ENCODE data around the gene SMIM15. TPM values are rescaled to one million over a fixed set of nuclear protein-coding genes. Genes with fewer than 3 reads are reported as not detected.

SMIM15 gene
- polyA plus RNA-seq, 1 experiment: 30.4 TPM

DNA sequence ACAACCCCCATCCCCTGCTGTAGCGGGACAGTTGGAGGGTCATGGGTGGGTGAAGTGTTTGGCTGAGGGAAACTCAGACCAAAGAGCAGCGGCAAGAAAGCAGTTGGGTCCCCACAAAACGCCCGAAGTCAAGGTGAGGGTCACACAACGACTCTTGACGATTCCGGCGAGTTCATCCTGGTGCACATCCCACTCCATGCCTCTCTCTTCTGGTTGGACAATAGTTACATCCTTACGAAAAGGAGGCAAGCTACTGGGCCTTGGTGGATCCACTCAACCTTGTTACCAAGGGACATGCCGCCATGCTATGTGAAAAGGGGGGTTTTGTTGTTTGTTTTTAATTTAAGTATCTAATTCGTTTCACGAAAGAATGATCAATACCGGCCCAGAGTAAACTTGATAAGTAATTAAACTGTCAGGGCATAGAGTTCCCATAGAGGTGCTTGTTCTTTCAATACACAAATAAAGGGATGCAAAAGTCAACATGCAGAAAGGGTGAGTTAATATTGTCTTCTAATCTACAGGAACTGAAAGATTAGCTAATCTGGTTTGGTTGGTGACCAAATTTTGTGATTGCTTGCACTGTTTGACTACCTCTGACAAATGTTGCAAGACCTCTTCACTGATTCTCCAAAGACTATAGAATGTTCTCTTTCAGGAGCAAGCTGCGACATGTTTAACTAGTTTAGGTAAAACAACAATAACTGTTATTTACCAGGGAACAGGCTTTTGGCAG, 732 bp upstream of the SMIM15 start:
- POLR2A ChIA-PET: no interaction called here
- no peaks in the 10 kb centered on the region for H3K27me3 ChIP-seq (ENCODE audit: control insufficient read depth, insufficient read depth, low read length)
- CTCF ChIA-PET: interaction anchor here (0.5 to 1.1 kb wide), 3 partner anchors 9 to 1188 kb away, joined by 3 read pairs; no protein-coding TSS in a partner anchor
- TF ChIP-seq, protein P1, sequence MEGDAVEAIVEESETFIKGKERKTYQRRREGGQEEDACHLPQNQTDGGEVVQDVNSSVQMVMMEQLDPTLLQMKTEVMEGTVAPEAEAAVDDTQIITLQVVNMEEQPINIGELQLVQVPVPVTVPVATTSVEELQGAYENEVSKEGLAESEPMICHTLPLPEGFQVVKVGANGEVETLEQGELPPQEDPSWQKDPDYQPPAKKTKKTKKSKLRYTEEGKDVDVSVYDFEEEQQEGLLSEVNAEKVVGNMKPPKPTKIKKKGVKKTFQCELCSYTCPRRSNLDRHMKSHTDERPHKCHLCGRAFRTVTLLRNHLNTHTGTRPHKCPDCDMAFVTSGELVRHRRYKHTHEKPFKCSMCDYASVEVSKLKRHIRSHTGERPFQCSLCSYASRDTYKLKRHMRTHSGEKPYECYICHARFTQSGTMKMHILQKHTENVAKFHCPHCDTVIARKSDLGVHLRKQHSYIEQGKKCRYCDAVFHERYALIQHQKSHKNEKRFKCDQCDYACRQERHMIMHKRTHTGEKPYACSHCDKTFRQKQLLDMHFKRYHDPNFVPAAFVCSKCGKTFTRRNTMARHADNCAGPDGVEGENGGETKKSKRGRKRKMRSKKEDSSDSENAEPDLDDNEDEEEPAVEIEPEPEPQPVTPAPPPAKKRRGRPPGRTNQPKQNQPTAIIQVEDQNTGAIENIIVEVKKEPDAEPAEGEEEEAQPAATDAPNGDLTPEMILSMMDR (IDR thresholded peaks at IDR 0.05; ENCODE audit: insufficient read depth, low read depth, low read length): no peak
- no peak for DNase-seq (ENCODE audit: low read depth)
- peak overlapping the region; percentile 96 for H3K4me3 ChIP-seq (ENCODE audit: low read depth, low read length)
- peaks cover 4% of the 10 kb centered on the region for H3K36me3 ChIP-seq (ENCODE audit: control insufficient read depth, insufficient read depth, low read length)

DNA sequence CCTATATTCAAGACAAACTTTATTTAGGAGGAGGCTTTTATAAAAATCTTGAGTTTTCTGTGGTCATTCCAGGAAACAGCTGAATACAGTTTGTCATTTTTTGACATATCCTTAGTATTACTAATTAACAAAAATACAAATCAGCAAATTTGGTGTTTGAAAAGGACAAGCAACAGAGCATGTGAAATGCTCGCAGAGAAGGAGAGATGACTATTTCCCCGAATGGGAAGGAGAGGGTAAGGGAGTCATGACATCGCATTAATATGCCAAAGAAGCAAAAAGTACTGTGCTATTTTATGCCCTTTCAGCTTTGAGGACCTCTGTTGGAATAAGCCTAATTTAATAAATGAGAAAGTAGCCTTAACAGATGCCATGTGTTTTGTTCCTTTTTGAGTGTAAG, 1.8 kb downstream of the SMIM15 start:
- Histone ChIP-seq H3K27me3 (ENCODE audit: control insufficient read depth, insufficient read depth, low read length) (no peaks in the 10 kb centered on the region), H3K36me3 (ENCODE audit: control insufficient read depth, insufficient read depth, low read length) (peaks cover 4% of the 10 kb centered on the region), H3K4me3 (ENCODE audit: low read depth, low read length) (no peak overlapping the region)
- no peak for DNase-seq (ENCODE audit: low read depth)
- ChIA-PET CTCF (no interaction called here), POLR2A (no interaction called here)
- TF ChIP-seq, protein P1 (IDR thresholded peaks at IDR 0.05; ENCODE audit: insufficient read depth, low read depth, low read length): no peak

DNA sequence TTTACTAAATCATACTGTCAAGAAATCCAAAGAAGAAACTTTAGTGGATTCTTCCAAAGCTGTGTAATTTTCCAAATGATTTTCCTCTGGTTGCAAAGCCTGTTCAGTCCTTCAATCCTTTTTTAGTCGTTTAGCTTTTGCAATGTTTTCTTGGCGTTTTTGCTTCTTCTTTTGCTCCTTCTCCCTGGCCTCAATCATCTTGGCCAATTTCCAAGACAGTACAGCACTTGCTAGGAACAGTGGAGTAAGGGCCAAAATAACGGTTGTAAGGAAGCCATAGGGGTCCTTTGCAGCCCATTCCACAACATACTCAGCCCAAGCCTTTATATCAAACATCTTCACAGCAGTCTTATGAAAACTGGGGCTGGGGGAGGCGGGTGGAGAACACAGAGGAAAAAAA, 2.4 kb downstream of the SMIM15 start:
- CTCF ChIA-PET: no interaction called here
- POLR2A ChIA-PET: no interaction called here
- TF ChIP-seq, protein P1 (IDR thresholded peaks at IDR 0.05; ENCODE audit: insufficient read depth, low read depth, low read length): no peak
- no peak for DNase-seq (ENCODE audit: low read depth)
- Histone ChIP-seq H3K36me3 (ENCODE audit: control insufficient read depth, insufficient read depth, low read length) (peaks cover 4% of the 10 kb centered on the region), H3K4me3 (ENCODE audit: low read depth, low read length) (no peak overlapping the region), H3K27me3 (ENCODE audit: control insufficient read depth, insufficient read depth, low read length) (no peaks in the 10 kb centered on the region)

DNA sequence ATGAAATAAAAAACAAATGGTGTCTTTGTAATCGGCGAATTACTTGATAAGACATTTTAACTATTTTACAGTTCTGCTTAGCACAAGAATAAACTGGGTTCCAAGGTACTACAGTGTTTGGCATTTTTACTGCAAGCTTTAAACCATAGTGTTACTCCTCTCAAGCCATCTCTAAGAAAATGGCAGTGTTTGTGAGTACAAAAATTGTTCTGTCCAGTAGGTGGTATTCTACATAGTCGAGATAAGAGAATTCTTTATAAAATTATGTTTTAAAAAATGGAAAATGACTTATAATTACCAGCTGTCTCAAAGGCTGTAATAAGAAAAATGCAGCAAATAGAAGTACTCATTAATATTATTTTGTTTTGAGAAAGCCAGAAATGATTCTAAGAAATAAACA, 3.2 kb downstream of the SMIM15 start:
- TF ChIP-seq, protein P1 (IDR thresholded peaks at IDR 0.05; ENCODE audit: insufficient read depth, low read depth, low read length): no peak
- Histone ChIP-seq H3K27me3 (ENCODE audit: control insufficient read depth, insufficient read depth, low read length) (no peaks in the 10 kb centered on the region), H3K36me3 (ENCODE audit: control insufficient read depth, insufficient read depth, low read length) (peaks cover 4% of the 10 kb centered on the region), H3K4me3 (ENCODE audit: low read depth, low read length) (no peak overlapping the region)
- DNase-seq (ENCODE audit: low read depth): no peak
- ChIA-PET CTCF (no interaction called here), POLR2A (no interaction called here)

DNA sequence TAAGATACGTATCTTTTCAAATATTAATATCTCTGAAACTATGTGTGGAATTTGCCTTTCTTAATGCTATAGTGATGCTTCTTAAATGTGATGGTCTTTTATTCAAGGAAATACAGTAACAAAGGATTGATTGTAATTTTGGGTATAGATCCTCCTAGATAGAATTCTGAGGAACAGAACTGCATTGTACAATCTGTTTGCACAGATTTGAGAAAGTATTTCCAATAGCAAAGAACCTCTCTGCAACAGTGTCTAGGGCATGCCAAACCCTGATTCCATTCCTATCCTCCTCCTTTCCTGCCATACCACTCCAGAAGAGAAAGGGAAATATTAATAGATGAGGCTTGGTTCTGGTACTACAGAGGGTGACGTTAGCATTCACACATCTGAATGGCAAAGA, 10.4 kb downstream of the SMIM15 start:
- H3K36me3 ChIP-seq (ENCODE audit: control insufficient read depth, insufficient read depth, low read length): no peaks in the 10 kb centered on the region
- CTCF ChIA-PET: no interaction called here
- no peak for DNase-seq (ENCODE audit: low read depth)
- H3K27me3 ChIP-seq (ENCODE audit: control insufficient read depth, insufficient read depth, low read length): no peaks in the 10 kb centered on the region
- no peak overlapping the region for H3K4me3 ChIP-seq (ENCODE audit: low read depth, low read length)
- TF ChIP-seq, protein P1 (IDR thresholded peaks at IDR 0.05; ENCODE audit: insufficient read depth, low read depth, low read length): no peak
- POLR2A ChIA-PET: no interaction called here
